ENCODE measurements around the gene TMPRSS9. TPM values are rescaled to one million over a fixed set of nuclear protein-coding genes. Genes with fewer than 3 reads are reported as not detected.

TMPRSS9 gene
- total RNA-seq, 1 donor from 2014 or later: not detected

GRCh38 chr19:2360833-2361232, 768 bp downstream of the TMPRSS9 start:
- intact Hi-C loops (cut with micrococcal nuclease): no loop called here

- intact Hi-C loops (cut with micrococcal nuclease): no loop called here
Observed at GRCh38 chr19:2361246-2362045, 1.4 kb downstream of the TMPRSS9 start.

- intact Hi-C loops (cut with micrococcal nuclease): no loop called here
Observed at GRCh38 chr19:2362046-2362969, 2.2 kb downstream of the TMPRSS9 start.

GRCh38 chr19:2362970-2363300, 2.9 kb downstream of the TMPRSS9 start:
- intact Hi-C loops (cut with micrococcal nuclease): no loop called here

GRCh38 chr19:2363419-2363818, 3.4 kb downstream of the TMPRSS9 start:
- intact Hi-C loops (cut with micrococcal nuclease): no loop called here

GRCh38 chr19:2365201-2365970, 5.3 kb downstream of the TMPRSS9 start:
- intact Hi-C loops (cut with micrococcal nuclease): no loop called here

- intact Hi-C loops (cut with micrococcal nuclease): no loop called here
Observed at GRCh38 chr19:2371656-2372055, 11.6 kb downstream of the TMPRSS9 start.

- intact Hi-C loops (cut with micrococcal nuclease): no loop called here
Observed at GRCh38 chr19:2372076-2372612, 12.1 kb downstream of the TMPRSS9 start.

GRCh38 chr19:2374808-2375207, 14.7 kb downstream of the TMPRSS9 start:
- intact Hi-C loops (cut with micrococcal nuclease): no loop called here

- intact Hi-C loops (cut with micrococcal nuclease): no loop called here
Observed at GRCh38 chr19:2375353-2376121, 15.5 kb downstream of the TMPRSS9 start.

- intact Hi-C loops (cut with micrococcal nuclease): no loop called here
Observed at GRCh38 chr19:2376784-2377519, 16.9 kb downstream of the TMPRSS9 start.

GRCh38 chr19:2380567-2380966, 20.5 kb downstream of the TMPRSS9 start:
- intact Hi-C loops (cut with micrococcal nuclease): no loop called here

- intact Hi-C loops (cut with micrococcal nuclease): no loop called here
Observed at GRCh38 chr19:2381148-2381820, 21.2 kb downstream of the TMPRSS9 start.

GRCh38 chr19:2382530-2383222, 22.6 kb downstream of the TMPRSS9 start:
- intact Hi-C loops (cut with micrococcal nuclease): no loop called here

GRCh38 chr19:2385053-2385721, 25.1 kb downstream of the TMPRSS9 start:
- intact Hi-C loops (cut with micrococcal nuclease): no loop called here

- intact Hi-C loops (cut with micrococcal nuclease): no loop called here
Observed at GRCh38 chr19:2387367-2388288, 27.6 kb downstream of the TMPRSS9 start.

GRCh38 chr19:2389594-2389993, 29.5 kb downstream of the TMPRSS9 start:
- intact Hi-C loops (cut with micrococcal nuclease): no loop called here

Data from T-helper 2 cell treated with Interferon-gamma antibody and Interleukin-4, amounts not matched to agents 100 ng/mL and 5 ng/mL, for 36 hours (primary cell).